ENCODE results near the gene RASSF3. TPM values are rescaled to one million over a fixed set of nuclear protein-coding genes. Genes with fewer than 3 reads are reported as not detected.
"Not testable (repeated sequence)": the region's sequence is repeated elsewhere in the genome, so short reads cannot be mapped to it uniquely, and the experiment has no call there.

RASSF3 gene
- total and polyA plus RNA-seq, 5 donors from 2014 or later, result 5.5 to 158 (median 10.5) TPM

- DNase-seq (no peak), ATAC-seq (ENCODE audit: low read depth in 2 of 2) (no peak)
- H3K4me1 ChIP-seq (ENCODE audit: control insufficient read depth, insufficient read depth, low read length, poor library complexity, severe bottlenecking), result peaks cover 91% of the 10 kb centered on the region
- Mint-ChIP-seq H3K27ac (peak overlapping the region; percentile 92 to 98 (median 97)), H3K4me1 (peaks cover 22 to 91% (median 64%) of the 10 kb centered on the region in 4 donors), H3K9me3 (peaks cover 0 to 5% (median 0%) of the 10 kb centered on the region in 7 donors), H3K27me3 (no peaks in the 10 kb centered on the region), H3K36me3 (peaks cover 54% of the 10 kb centered on the region), H3K4me3 (peak overlapping the region; percentile 21 to 82 (median 61))
- H3K36me3 ChIP-seq (ENCODE audit: control insufficient read depth, insufficient read depth, low read length), result peaks cover 54% of the 10 kb centered on the region
- H3K9me3 ChIP-seq (ENCODE audit: control insufficient read depth in 2 of 2, low read length in 2 of 2), result no peaks in the 10 kb centered on the region
- H3K27me3 ChIP-seq (ENCODE audit: control insufficient read depth, insufficient read depth, low read length), result no peaks in the 10 kb centered on the region
- peak overlapping the region; percentile 47 for H3K4me3 ChIP-seq (ENCODE audit: low read depth, low read length)
- peak overlapping the region; percentile 65 for H3K27ac ChIP-seq (ENCODE audit: insufficient read depth, low read length, poor library complexity, severe bottlenecking)
These were observed 77.9 kb downstream of the RASSF3 start for GRCh38 chr12:64688219-64688618.

- Histone ChIP-seq H3K4me3 (ENCODE audit: low read depth, low read length) (peak overlapping the region; percentile 31), H3K27me3 (ENCODE audit: control insufficient read depth, insufficient read depth, low read length) (no peaks in the 10 kb centered on the region), H3K36me3 (ENCODE audit: control insufficient read depth, insufficient read depth, low read length) (peaks cover 59% of the 10 kb centered on the region), H3K4me1 (ENCODE audit: control insufficient read depth, insufficient read depth, low read length, poor library complexity, severe bottlenecking) (peaks cover 91% of the 10 kb centered on the region), H3K27ac (ENCODE audit: insufficient read depth, low read length, poor library complexity, severe bottlenecking) (peak overlapping the region; percentile 55), H3K9me3 (ENCODE audit: control insufficient read depth in 2 of 2, low read length in 2 of 2) (no peaks in the 10 kb centered on the region)
- H3K9me3 Mint-ChIP-seq, result peaks cover 0 to 4% (median 0%) of the 10 kb centered on the region in 7 donors
- DNase-seq (no peak), ATAC-seq (ENCODE audit: low read depth in 2 of 2) (no peak)
- peak overlapping the region; percentile 1 to 82 (median 61) for H3K4me3 Mint-ChIP-seq
- peaks cover 53% of the 10 kb centered on the region for H3K36me3 Mint-ChIP-seq
- H3K4me1 Mint-ChIP-seq, result peaks cover 20 to 89% (median 61%) of the 10 kb centered on the region in 4 donors
- no peaks in the 10 kb centered on the region for H3K27me3 Mint-ChIP-seq
- H3K27ac Mint-ChIP-seq, result peak overlapping the region; percentile 92 to 98 (median 97)
These were observed 78.4 kb downstream of the RASSF3 start for GRCh38 chr12:64688715-64689114.

DNA sequence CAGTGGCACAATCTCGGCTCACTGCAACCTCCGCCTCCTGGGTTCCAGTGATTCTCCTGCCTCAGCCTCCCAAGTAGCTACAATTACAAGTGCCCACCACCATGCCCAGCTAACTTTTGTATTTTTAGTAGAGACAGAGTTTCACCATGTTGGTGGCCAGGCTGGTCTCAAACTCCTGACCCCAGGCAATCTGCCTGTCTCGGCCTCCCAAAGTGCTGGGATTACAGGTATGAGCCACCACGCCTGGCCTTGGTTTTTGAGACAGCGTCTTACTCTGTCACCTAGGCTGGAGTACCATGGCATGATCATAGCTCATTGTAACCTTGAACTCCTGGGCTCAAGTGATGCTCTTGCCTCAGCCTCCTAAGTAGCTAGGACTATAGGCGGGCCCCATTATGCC lies 79.9 kb downstream of the RASSF3 start:
- H3K27me3 Mint-ChIP-seq; H3K9me3 Mint-ChIP-seq; H3K27me3 ChIP-seq (ENCODE audit: control insufficient read depth, insufficient read depth, low read length); H3K9me3 ChIP-seq (ENCODE audit: control insufficient read depth in 2 of 2, low read length in 2 of 2); ATAC-seq (ENCODE audit: low read depth in 2 of 2); H3K4me3 ChIP-seq (ENCODE audit: low read depth, low read length); DNase-seq: not testable (repeated sequence)
- Mint-ChIP-seq H3K36me3 (peaks cover 54% of the 10 kb centered on the region), H3K27ac (peak overlapping the region; percentile 31 to 86 (median 49)), H3K4me3 (peak overlapping the region in 2 of 4 donors; percentile 15 to 64), H3K4me1 (peaks cover 20 to 88% (median 60%) of the 10 kb centered on the region in 4 donors)
- H3K4me1 ChIP-seq (ENCODE audit: control insufficient read depth, insufficient read depth, low read length, poor library complexity, severe bottlenecking), result peaks cover 91% of the 10 kb centered on the region
- peaks cover 74% of the 10 kb centered on the region for H3K36me3 ChIP-seq (ENCODE audit: control insufficient read depth, insufficient read depth, low read length)
- peak overlapping the region; percentile 38 for H3K27ac ChIP-seq (ENCODE audit: insufficient read depth, low read length, poor library complexity, severe bottlenecking)

DNA sequence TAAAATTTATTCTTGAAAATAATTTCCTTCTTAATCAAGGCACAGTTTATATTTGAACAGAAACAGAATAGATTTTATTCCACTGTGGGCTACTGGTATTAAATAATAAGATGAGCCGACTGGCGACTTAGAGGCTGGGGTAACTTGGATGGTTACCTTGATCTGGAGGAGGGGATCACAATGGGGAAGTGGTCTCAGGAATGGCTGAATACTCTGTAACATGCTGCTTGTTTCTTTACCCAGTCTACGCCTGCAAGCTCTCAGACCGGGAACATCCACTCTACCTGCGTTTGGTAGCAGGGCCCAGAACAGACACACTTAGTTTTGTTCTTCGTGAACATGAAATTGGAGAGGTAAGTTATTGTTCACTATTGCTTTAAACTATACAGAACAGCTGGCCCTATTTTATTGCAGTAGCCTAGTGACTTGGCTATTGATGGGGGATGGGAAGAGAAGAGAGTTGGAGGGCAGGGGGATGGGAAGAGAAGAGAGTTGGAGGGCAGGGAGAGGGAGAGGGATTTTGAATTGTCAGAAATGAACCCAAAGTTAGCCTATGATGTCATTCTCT lies 81.0 kb downstream of the RASSF3 start:
- no peaks in the 10 kb centered on the region for H3K27me3 ChIP-seq (ENCODE audit: control insufficient read depth, insufficient read depth, low read length)
- H3K27ac ChIP-seq (ENCODE audit: insufficient read depth, low read length, poor library complexity, severe bottlenecking), result peak overlapping the region; percentile 34
- Mint-ChIP-seq H3K4me1 (peaks cover 23 to 88% (median 62%) of the 10 kb centered on the region in 4 donors), H3K9me3 (peaks cover 0 to 3% (median 0%) of the 10 kb centered on the region in 7 donors), H3K4me3 (peak overlapping the region; percentile 26 to 86 (median 62)), H3K27me3 (no peaks in the 10 kb centered on the region), H3K36me3 (peaks cover 49% of the 10 kb centered on the region), H3K27ac (peak overlapping the region; percentile 73 to 94 (median 88))
- peaks cover 89% of the 10 kb centered on the region for H3K4me1 ChIP-seq (ENCODE audit: control insufficient read depth, insufficient read depth, low read length, poor library complexity, severe bottlenecking)
- H3K36me3 ChIP-seq (ENCODE audit: control insufficient read depth, insufficient read depth, low read length), result peaks cover 76% of the 10 kb centered on the region
- H3K4me3 ChIP-seq (ENCODE audit: low read depth, low read length), result no peak overlapping the region
- no peaks in the 10 kb centered on the region for H3K9me3 ChIP-seq (ENCODE audit: control insufficient read depth in 2 of 2, low read length in 2 of 2)
- ATAC-seq (ENCODE audit: low read depth in 2 of 2) (no peak), DNase-seq (no peak)

GRCh38 chr12:64691795-64692583 lies 81.7 kb downstream of the RASSF3 start:
- Histone ChIP-seq H3K27me3 (ENCODE audit: control insufficient read depth, insufficient read depth, low read length) (no peaks in the 10 kb centered on the region), H3K36me3 (ENCODE audit: control insufficient read depth, insufficient read depth, low read length) (peaks cover 79% of the 10 kb centered on the region), H3K27ac (ENCODE audit: insufficient read depth, low read length, poor library complexity, severe bottlenecking) (peak overlapping the region; percentile 34), H3K4me1 (ENCODE audit: control insufficient read depth, insufficient read depth, low read length, poor library complexity, severe bottlenecking) (peaks cover 89% of the 10 kb centered on the region), H3K9me3 (ENCODE audit: control insufficient read depth in 2 of 2, low read length in 2 of 2) (no peaks in the 10 kb centered on the region), H3K4me3 (ENCODE audit: low read depth, low read length) (no peak overlapping the region)
- peaks cover 0 to 3% (median 0%) of the 10 kb centered on the region in 7 donors for H3K9me3 Mint-ChIP-seq
- peaks cover 50% of the 10 kb centered on the region for H3K36me3 Mint-ChIP-seq
- H3K4me3 Mint-ChIP-seq, result peak overlapping the region in 3 of 4 donors; percentile 12 to 69 (median 26)
- H3K27me3 Mint-ChIP-seq, result no peaks in the 10 kb centered on the region
- peak overlapping the region; percentile 73 to 94 (median 88) for H3K27ac Mint-ChIP-seq
- ATAC-seq (ENCODE audit: low read depth in 2 of 2), result no peak
- peaks cover 30 to 90% (median 66%) of the 10 kb centered on the region in 4 donors for H3K4me1 Mint-ChIP-seq
- DNase-seq, result no peak

DNA sequence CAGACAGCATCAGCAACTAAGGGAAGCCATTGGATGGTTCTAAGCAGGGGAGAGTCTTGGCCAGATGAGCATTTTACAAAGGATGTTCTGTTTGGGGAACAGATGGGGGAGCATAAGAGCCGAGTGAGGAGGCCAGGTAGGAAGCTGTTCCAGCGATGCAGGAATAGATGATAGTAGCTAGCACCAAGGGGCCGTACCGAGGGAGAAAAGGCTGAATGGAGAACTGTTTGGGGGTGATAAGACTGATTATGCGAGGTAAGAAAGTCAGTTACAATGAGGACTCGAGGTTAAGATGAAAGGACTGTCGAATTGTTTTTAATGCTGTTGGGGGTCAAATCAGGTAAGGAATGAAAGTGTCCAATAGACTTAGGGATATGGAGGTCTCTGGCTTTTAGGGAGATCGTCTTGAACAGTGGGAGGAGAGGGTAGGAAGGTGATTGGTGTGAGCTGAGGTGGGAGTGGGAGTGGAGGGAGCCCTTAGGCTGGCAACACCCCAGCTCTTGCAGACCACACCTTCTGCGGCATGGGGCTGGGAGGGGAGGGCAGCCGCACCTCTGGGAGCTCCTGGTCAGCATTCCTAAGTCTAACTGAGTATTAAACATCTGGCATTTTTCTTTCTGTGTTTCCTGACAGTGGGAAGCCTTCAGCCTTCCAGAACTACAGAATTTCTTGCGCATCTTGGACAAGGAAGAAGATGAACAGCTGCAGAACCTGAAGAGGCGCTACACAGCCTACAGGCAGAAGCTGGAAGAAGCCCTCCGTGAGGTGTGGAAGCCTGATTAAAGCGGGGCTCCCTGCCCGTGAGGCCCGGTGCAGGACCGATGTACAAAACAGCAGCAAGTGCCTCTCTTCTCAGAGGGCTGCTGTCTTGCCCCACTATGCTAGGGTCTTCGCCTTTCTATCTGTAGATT lies 84.1 kb downstream of the RASSF3 start:
- H3K27ac Mint-ChIP-seq, result peak overlapping the region; percentile 73 to 99 (median 94)
- ATAC-seq (ENCODE audit: low read depth in 2 of 2) (no peak), DNase-seq (no peak)
- no peaks in the 10 kb centered on the region for H3K9me3 Mint-ChIP-seq
- H3K36me3 ChIP-seq (ENCODE audit: control insufficient read depth, insufficient read depth, low read length), result peaks cover 62% of the 10 kb centered on the region
- H3K27me3 ChIP-seq (ENCODE audit: control insufficient read depth, insufficient read depth, low read length), result no peaks in the 10 kb centered on the region
- no peak overlapping the region for H3K4me3 ChIP-seq (ENCODE audit: low read depth, low read length)
- H3K36me3 Mint-ChIP-seq, result peaks cover 39% of the 10 kb centered on the region
- H3K27ac ChIP-seq (ENCODE audit: insufficient read depth, low read length, poor library complexity, severe bottlenecking), result peak overlapping the region; percentile 5
- H3K27me3 Mint-ChIP-seq, result no peaks in the 10 kb centered on the region
- H3K4me1 ChIP-seq (ENCODE audit: control insufficient read depth, insufficient read depth, low read length, poor library complexity, severe bottlenecking), result peaks cover 77% of the 10 kb centered on the region
- peak overlapping the region in 2 of 4 donors; percentile 67 to 73 for H3K4me3 Mint-ChIP-seq
- peaks cover 37 to 78% (median 55%) of the 10 kb centered on the region in 4 donors for H3K4me1 Mint-ChIP-seq
- no peaks in the 10 kb centered on the region for H3K9me3 ChIP-seq (ENCODE audit: control insufficient read depth in 2 of 2, low read length in 2 of 2)

- Histone ChIP-seq H3K27me3 (ENCODE audit: control insufficient read depth, insufficient read depth, low read length) (no peaks in the 10 kb centered on the region), H3K4me1 (ENCODE audit: control insufficient read depth, insufficient read depth, low read length, poor library complexity, severe bottlenecking) (peaks cover 72% of the 10 kb centered on the region), H3K9me3 (ENCODE audit: control insufficient read depth in 2 of 2, low read length in 2 of 2) (no peaks in the 10 kb centered on the region), H3K4me3 (ENCODE audit: low read depth, low read length) (no peak overlapping the region), H3K36me3 (ENCODE audit: control insufficient read depth, insufficient read depth, low read length) (peaks cover 72% of the 10 kb centered on the region), H3K27ac (ENCODE audit: insufficient read depth, low read length, poor library complexity, severe bottlenecking) (no peak overlapping the region)
- Mint-ChIP-seq H3K36me3 (peaks cover 46% of the 10 kb centered on the region), H3K27ac (peak overlapping the region; percentile 76 to 99 (median 81)), H3K9me3 (no peaks in the 10 kb centered on the region), H3K4me1 (peaks cover 45 to 75% (median 57%) of the 10 kb centered on the region in 4 donors), H3K27me3 (no peaks in the 10 kb centered on the region), H3K4me3 (no peak overlapping the region)
- DNase-seq (no peak), ATAC-seq (ENCODE audit: low read depth in 2 of 2) (no peak)
These were observed 85.3 kb downstream of the RASSF3 start for GRCh38 chr12:64695550-64695949.
